ENCODE results near the gene CLPTM1L.

DNA sequence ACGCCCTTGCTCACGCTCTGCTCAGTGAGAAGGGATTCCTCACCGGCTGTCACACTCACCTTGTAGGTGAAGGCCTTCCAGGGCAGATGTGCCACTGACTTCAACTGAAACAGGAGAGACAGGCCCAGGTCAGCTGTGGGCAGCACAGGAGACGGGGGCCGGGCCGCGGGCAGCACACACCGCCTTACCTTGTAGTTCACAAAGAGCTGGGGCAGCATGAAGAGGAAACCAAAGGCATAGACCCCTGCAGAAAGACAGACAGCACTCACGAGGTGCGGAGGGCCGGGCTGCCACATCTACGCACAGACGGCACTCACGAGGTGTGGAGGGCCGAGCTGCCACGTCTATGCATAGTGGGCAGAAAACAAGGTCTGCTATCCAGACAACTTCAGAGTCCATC lies 23.3 kb downstream of the CLPTM1L start:
- TF ChIP-seq, protein P1, sequence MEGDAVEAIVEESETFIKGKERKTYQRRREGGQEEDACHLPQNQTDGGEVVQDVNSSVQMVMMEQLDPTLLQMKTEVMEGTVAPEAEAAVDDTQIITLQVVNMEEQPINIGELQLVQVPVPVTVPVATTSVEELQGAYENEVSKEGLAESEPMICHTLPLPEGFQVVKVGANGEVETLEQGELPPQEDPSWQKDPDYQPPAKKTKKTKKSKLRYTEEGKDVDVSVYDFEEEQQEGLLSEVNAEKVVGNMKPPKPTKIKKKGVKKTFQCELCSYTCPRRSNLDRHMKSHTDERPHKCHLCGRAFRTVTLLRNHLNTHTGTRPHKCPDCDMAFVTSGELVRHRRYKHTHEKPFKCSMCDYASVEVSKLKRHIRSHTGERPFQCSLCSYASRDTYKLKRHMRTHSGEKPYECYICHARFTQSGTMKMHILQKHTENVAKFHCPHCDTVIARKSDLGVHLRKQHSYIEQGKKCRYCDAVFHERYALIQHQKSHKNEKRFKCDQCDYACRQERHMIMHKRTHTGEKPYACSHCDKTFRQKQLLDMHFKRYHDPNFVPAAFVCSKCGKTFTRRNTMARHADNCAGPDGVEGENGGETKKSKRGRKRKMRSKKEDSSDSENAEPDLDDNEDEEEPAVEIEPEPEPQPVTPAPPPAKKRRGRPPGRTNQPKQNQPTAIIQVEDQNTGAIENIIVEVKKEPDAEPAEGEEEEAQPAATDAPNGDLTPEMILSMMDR (IDR thresholded peaks at IDR 0.05; ENCODE audit: poor library complexity, severe bottlenecking), result no peak
- TF ChIP-seq TAF1 (IDR thresholded peaks at IDR 0.05; ENCODE audit: low read depth) (no peak), POLR2AphosphoS5 (IDR thresholded peaks at IDR 0.05) (no peak), MXI1 (conservative IDR thresholded peaks at IDR 0.05; ENCODE audit: poor library complexity, severe bottlenecking) (no peak)

Data from neural cell (in vitro differentiated cells).